Stimulated activated naive B cell treated with anti-CD40 and anti-IgM and Interleukin-4, amounts not matched to agents 10 μg/mL and 1 μg/mL and 100 μg/mL, for 72 hours (primary cell): Measurements from ENCODE around the gene MLH1.
"Not testable (repeated sequence)": the region's sequence is repeated elsewhere in the genome, so short reads cannot be mapped to it uniquely, and the experiment has no call there.

Experiments
- ATAC-seq, 2 donors: fragments of 150-1000 bp; cut with Tn5 transposase; replicated peaks; 2 replicates each; pipeline ENCODE4 v1.10.0; 2021; ENCODE audit warnings: moderate library complexity in 1 of 2
- DNase-seq: peaks from one replicate; pipeline ENCODE4 v3.0.0; 2021
- H3K27ac Mint-ChIP-seq: one replicate; pipeline ENCODE4 v1.8.0; 2022; ENCODE audit warnings: mild to moderate bottlenecking, mixed read lengths
- H3K27me3 Mint-ChIP-seq, 2 donors: one replicate each; pipeline ENCODE4 v1.8.0; 2022; ENCODE audit warnings: mixed read lengths in 2 of 2
- H3K36me3 Mint-ChIP-seq, 2 donors: one replicate each; pipeline ENCODE4 v1.8.0; 2022; ENCODE audit warnings: mixed read lengths in 2 of 2, mild to moderate bottlenecking in 1 of 2
- H3K4me1 Mint-ChIP-seq, 2 donors: one replicate each; pipeline ENCODE4 v1.8.0; 2022; ENCODE audit warnings: mixed read lengths in 2 of 2, mild to moderate bottlenecking in 1 of 2
- H3K4me3 Mint-ChIP-seq, 2 donors: one replicate each; pipeline ENCODE4 v1.8.0; 2022; ENCODE audit warnings: mild to moderate bottlenecking in 2 of 2, mixed read lengths in 2 of 2, moderate library complexity in 1 of 2
- H3K9me3 Mint-ChIP-seq, 2 donors: one replicate each; pipeline ENCODE4 v1.8.0; 2022; ENCODE audit warnings: mixed read lengths in 2 of 2, mild to moderate bottlenecking in 1 of 2

MLH1 gene

DNA sequence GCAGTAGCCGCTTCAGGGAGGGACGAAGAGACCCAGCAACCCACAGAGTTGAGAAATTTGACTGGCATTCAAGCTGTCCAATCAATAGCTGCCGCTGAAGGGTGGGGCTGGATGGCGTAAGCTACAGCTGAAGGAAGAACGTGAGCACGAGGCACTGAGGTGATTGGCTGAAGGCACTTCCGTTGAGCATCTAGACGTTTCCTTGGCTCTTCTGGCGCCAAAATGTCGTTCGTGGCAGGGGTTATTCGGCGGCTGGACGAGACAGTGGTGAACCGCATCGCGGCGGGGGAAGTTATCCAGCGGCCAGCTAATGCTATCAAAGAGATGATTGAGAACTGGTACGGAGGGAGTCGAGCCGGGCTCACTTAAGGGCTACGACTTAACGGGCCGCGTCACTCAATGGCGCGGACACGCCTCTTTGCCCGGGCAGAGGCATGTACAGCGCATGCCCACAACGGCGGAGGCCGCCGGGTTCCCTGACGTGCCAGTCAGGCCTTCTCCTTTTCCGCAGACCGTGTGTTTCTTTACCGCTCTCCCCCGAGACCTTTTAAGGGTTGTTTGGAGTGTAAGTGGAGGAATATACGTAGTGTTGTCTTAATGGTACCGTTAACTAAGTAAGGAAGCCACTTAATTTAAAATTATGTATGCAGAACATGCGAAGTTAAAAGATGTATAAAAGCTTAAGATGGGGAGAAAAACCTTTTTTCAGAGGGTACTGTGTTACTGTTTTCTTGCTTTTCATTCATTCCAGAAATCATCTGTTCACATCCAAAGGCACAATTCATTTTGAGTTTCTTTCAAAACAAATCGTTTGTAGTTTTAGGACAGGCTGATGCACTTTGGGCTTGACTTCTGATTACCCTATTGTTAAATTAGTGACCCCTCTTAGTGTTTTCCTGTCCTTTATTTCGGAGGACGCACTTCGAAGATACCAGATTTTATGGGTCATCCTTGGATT, at the start of gene MLH1:
TSS of gene MLH1 (plus strand) at position 193 of the 958 bp plus-strand sequence. CDS start at position 223, 30 bp downstream.
- peaks cover 0 to 2% of the 10 kb centered on the region in 2 donors for H3K9me3 Mint-ChIP-seq
- peaks cover 20 to 23% of the 10 kb centered on the region in 2 donors for H3K36me3 Mint-ChIP-seq
- no peaks in the 10 kb centered on the region for H3K27me3 Mint-ChIP-seq
- peaks cover 16 to 30% of the 10 kb centered on the region in 2 donors for H3K4me1 Mint-ChIP-seq
- H3K4me3 Mint-ChIP-seq = no peak within 1 kb of the TSS
- DNase-seq (peak; percentile 100), ATAC-seq (peak; percentile 91 to 92)
- H3K27ac Mint-ChIP-seq = no peak within 1 kb of the TSS

- peak overlapping the region; percentile 87 to 92 for H3K4me3 Mint-ChIP-seq
- ATAC-seq (no peak), DNase-seq (no peak)
- no peaks in the 10 kb centered on the region for H3K27me3 Mint-ChIP-seq
- H3K9me3 Mint-ChIP-seq = peaks cover 9% of the 10 kb centered on the region in 2 donors
- H3K4me1 Mint-ChIP-seq = peaks cover 7 to 16% of the 10 kb centered on the region in 2 donors
- H3K27ac Mint-ChIP-seq = peak overlapping the region; percentile 85
- peaks cover 9 to 13% of the 10 kb centered on the region in 2 donors for H3K36me3 Mint-ChIP-seq
Observed at GRCh38 chr3:36943601-36944000, 49.7 kb upstream of the MLH1 start.

DNA sequence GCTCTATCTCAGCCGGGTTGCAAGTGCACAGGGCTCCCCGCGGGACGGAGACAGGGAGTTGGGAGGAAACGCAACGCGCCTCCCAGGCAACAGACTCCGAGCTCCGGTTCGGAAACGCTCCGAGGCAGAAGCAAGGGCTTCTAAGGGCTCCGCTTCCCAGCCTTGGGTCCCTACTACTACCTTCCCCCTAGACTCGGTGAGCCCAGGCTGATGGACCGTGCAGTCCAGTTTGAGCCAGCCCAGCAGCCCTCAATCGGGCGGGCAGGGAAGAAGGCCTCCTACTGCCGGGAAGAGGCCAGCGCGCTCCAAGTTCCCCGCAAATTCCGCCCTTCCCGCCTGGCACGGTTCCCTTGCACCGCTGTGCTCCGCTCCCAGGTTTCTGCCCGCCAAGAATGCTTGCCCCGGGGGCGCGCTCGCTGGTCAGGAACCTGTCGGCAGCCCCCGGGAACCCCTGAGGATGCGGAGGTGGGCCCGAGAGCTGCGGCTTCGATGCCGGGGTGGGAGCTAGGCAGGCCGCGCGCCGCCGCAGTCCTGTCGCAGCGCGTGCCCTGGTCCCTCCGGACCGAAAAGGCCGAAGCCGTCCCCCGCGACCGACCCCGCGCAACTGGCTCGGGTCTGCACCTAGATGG, 49.2 kb upstream of the MLH1 start:
- DNase-seq (peak; percentile 27), ATAC-seq (peak; percentile 69 to 71)
- Mint-ChIP-seq H3K27ac (peak overlapping the region; percentile 85), H3K27me3 (no peaks in the 10 kb centered on the region), H3K4me3 (peak overlapping the region; percentile 87 to 92), H3K4me1 (peaks cover 7 to 16% of the 10 kb centered on the region in 2 donors), H3K36me3 (peaks cover 12 to 17% of the 10 kb centered on the region in 2 donors), H3K9me3 (peaks cover 10 to 12% of the 10 kb centered on the region in 2 donors)

- peaks cover 12 to 20% of the 10 kb centered on the region in 2 donors for H3K36me3 Mint-ChIP-seq
- H3K27me3 Mint-ChIP-seq = no peaks in the 10 kb centered on the region
- H3K27ac Mint-ChIP-seq = peak within 1 kb of the TSS; percentile 85
- peak; percentile 83 to 88 for ATAC-seq
- peaks cover 4 to 16% of the 10 kb centered on the region in 2 donors for H3K4me1 Mint-ChIP-seq
- peak within 1 kb of the TSS; percentile 87 to 92 for H3K4me3 Mint-ChIP-seq
- H3K9me3 Mint-ChIP-seq = peaks cover 12% of the 10 kb centered on the region in 2 donors
- DNase-seq = peak; percentile 78
Observed at GRCh38 chr3:36944641-36945270, 48.6 kb upstream of the MLH1 start, which contains the start of gene TRANK1. Gene TRANK1, minus strand, starts transcription at chr3:36945054. Its CDS starts 245 bp downstream, at chr3:36944809.

GRCh38 chr3:36945333-36945980, 47.9 kb upstream of the MLH1 start:
- no peak for DNase-seq
- no peaks in the 10 kb centered on the region for H3K27me3 Mint-ChIP-seq
- peak overlapping the region; percentile 59 for H3K27ac Mint-ChIP-seq
- peaks cover 12 to 20% of the 10 kb centered on the region in 2 donors for H3K36me3 Mint-ChIP-seq
- H3K4me3 Mint-ChIP-seq = peak overlapping the region; percentile 87 to 92
- ATAC-seq = no peak
- H3K4me1 Mint-ChIP-seq = peaks cover 4 to 16% of the 10 kb centered on the region in 2 donors
- H3K9me3 Mint-ChIP-seq = peaks cover 12% of the 10 kb centered on the region in 2 donors

DNA sequence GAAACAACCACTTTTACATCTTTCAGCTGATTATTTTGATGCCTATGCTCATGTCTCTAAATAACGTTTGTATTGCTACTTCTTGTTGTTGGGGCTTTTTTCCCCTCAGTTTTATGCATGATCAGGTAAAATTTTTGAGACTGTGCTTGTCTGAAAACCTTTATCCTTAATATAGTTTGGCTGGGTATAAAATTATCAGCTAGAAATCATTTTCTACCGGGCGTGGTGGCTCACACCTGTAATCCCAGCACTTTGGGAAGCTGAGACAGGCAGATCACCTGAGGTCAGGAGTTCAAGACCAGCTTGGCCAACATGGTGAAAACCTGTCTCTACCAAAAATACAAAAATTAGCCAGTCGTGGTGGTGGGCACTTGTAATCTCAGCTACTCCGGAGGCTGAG, 45.5 kb upstream of the MLH1 start:
- peaks cover 10 to 20% of the 10 kb centered on the region in 2 donors for H3K36me3 Mint-ChIP-seq
- not testable (repeated sequence) for DNase-seq, H3K4me3 Mint-ChIP-seq, ATAC-seq, H3K27ac Mint-ChIP-seq, H3K27me3 Mint-ChIP-seq
- H3K9me3 Mint-ChIP-seq = peaks cover 12% of the 10 kb centered on the region in 2 donors
- peaks cover 4 to 10% of the 10 kb centered on the region in 2 donors for H3K4me1 Mint-ChIP-seq

DNA sequence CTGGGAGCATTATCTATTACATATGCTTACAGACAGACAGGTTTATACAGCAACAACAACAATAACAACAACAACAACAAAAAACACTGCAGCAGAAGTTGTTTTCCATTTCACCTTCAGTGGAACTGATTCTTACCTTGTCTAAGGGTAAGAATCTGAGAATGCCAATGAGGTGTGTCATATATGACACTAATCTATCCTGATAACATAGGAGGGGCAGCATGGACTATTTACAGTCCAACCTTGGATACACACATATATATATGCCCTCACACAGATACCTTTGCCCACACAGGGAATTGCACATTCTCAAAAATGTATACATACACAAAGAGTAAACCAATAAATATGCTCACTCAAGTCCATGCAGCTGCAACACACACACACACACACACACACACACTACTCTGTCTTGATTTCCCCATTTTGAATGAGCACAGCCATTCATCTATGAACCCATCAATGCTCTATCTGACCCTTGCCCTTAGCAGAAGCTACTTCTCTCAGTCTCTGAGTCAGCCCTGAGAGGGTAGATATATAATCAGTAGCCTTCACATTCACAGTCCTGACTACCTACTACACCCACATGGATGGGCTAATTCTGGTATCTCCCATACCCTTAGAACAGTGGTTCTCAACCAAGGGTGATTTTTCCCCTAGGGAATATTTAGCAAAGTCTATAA, 38.7 kb upstream of the MLH1 start:
- no peak overlapping the region for H3K4me3 Mint-ChIP-seq
- DNase-seq = no peak
- no peaks in the 10 kb centered on the region for H3K36me3 Mint-ChIP-seq
- no peak overlapping the region for H3K27ac Mint-ChIP-seq
- peak in 1 of 2 donors; percentile 42 for ATAC-seq
- H3K4me1 Mint-ChIP-seq = peaks cover 17 to 25% of the 10 kb centered on the region in 2 donors
- H3K9me3 Mint-ChIP-seq = no peaks in the 10 kb centered on the region
- H3K27me3 Mint-ChIP-seq = no peaks in the 10 kb centered on the region

DNA sequence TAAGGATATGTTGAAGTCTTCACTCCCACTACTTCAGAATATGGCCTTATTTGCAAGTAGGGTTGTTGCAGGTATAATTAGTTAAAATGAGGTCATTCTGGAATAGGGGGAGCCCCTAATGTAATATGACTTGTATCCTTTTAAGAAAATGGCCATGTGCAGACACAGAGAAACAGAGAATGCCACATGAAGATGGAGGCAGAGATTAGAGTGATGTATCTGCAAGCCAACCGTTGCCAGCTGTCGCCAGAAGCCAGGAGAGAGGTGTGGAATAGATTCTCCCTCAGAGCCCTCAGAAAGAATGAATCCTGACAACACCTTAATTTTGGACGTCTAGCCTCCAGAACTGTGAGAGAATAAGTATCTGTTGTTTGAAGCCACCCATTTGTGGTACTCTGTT, 37.2 kb upstream of the MLH1 start:
- Mint-ChIP-seq H3K36me3 (no peaks in the 10 kb centered on the region), H3K4me3 (no peak overlapping the region), H3K4me1 (peaks cover 17 to 25% of the 10 kb centered on the region in 2 donors), H3K27me3 (no peaks in the 10 kb centered on the region), H3K9me3 (no peaks in the 10 kb centered on the region), H3K27ac (no peak overlapping the region)
- no peak for ATAC-seq
- no peak for DNase-seq

- Mint-ChIP-seq H3K4me3 (no peak overlapping the region), H3K27ac (no peak overlapping the region), H3K36me3 (no peaks in the 10 kb centered on the region), H3K27me3 (no peaks in the 10 kb centered on the region), H3K9me3 (no peaks in the 10 kb centered on the region), H3K4me1 (peaks cover 17 to 25% of the 10 kb centered on the region in 2 donors)
- no peak for DNase-seq
- ATAC-seq = no peak
Observed at GRCh38 chr3:36957063-36957462, 36.3 kb upstream of the MLH1 start.

DNA sequence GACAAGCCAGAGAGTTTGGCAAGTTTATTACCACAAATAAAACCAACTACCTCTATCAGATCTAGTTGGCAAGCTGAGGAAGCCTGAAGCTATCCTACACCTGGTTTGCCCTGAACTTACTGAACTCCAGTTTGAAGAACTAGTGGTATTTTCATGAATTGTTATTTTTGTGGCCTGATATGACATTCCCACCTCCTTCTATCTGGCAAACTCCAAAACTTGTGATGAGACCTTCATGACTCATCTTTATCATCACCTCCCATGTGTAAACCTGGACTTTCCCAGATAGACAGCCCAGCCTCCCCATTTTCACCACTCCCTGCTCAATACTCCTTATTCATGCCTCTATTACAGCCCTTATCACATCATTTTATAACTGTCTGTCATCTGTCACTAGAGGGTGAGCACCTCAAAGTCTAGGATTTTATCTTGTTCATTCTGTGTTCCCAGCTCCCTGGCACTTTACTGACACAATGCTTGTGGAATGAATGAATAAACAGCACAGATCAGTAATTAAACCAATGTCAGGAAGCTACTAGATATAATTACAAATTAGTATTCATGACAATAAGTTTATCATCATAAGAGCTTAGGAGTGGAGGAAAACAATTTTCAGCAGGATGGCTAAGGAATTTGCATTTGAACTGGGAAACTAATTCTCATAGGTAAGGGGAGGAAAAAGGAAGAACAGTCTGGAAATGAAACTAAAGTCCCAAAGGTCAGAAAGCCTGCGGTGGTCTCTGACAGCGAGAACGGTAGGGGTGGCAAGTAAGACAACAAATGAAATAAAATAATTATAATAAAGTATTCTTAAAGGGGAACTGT, 35.2 kb upstream of the MLH1 start:
- Mint-ChIP-seq H3K4me1 (peaks cover 17 to 25% of the 10 kb centered on the region in 2 donors), H3K27me3 (no peaks in the 10 kb centered on the region), H3K9me3 (no peaks in the 10 kb centered on the region), H3K36me3 (no peaks in the 10 kb centered on the region), H3K4me3 (no peak overlapping the region), H3K27ac (no peak overlapping the region)
- DNase-seq = no peak
- ATAC-seq = peak in 1 of 2 donors; percentile 27

DNA sequence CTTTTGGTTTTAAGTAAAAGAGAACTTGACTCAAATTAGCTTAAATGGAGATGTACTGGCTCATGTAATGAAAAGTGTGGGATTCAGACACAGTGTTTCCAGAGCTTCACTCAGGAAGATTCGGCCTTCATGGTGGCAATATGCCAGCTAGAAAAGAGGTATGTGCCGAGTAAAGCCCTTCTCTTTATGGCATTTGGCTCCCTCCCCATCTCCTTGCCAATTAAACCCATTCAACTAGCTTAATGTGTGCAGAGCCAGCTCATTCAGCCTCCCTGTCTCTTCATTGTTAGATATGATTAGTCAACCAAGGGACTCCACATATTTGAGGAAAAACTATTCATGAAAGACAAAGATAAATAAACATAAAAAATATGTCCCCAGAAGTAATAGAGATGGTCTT, 33.5 kb upstream of the MLH1 start:
- Mint-ChIP-seq H3K36me3 (no peaks in the 10 kb centered on the region), H3K27ac (no peak overlapping the region), H3K9me3 (no peaks in the 10 kb centered on the region), H3K27me3 (no peaks in the 10 kb centered on the region), H3K4me3 (no peak overlapping the region), H3K4me1 (peaks cover 19 to 30% of the 10 kb centered on the region in 2 donors)
- no peak for ATAC-seq
- no peak for DNase-seq

GRCh38 chr3:36960502-36960901, 32.8 kb upstream of the MLH1 start:
- DNase-seq (no peak), ATAC-seq (no peak)
- Mint-ChIP-seq H3K4me1 (peaks cover 22 to 33% of the 10 kb centered on the region in 2 donors), H3K9me3 (no peaks in the 10 kb centered on the region), H3K4me3 (no peak overlapping the region), H3K36me3 (no peaks in the 10 kb centered on the region), H3K27me3 (no peaks in the 10 kb centered on the region), H3K27ac (no peak overlapping the region)

DNA sequence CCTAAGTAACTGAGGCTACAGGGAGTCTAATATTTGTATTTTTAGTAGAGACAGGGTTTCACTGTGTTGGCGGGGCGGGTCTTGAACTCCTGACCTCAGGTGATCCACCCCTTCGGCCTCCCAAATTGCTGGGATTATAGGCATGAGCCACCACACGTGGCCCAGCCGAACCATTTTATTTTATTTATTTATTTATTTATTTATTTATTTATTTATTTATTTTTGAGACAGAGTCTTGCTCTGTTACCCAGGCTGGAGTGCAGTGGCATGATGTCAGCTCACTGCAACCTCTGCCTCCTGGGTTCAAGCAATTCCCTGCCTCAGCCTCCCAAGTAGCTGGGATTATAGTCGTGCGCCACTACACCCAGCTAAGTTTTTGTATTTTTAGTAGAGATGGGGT, 30.3 kb upstream of the MLH1 start:
- H3K9me3 Mint-ChIP-seq, H3K27me3 Mint-ChIP-seq, DNase-seq, ATAC-seq, H3K36me3 Mint-ChIP-seq, H3K27ac Mint-ChIP-seq, H3K4me3 Mint-ChIP-seq: not testable (repeated sequence)
- peaks cover 16 to 23% of the 10 kb centered on the region in 2 donors for H3K4me1 Mint-ChIP-seq
